Activated naive CD4-positive, alpha-beta T cell treated with anti-CD3 and anti-CD28 coated beads for 36 hours (primary cell): ENCODE measurements around the gene SPTA1. TPM values are rescaled to one million over a fixed set of nuclear protein-coding genes. Genes with fewer than 3 reads are reported as not detected.

Experiments
- CTCF ChIA-PET: fragments of 350-600 bp; sonication (Branson Sonifier 250); formaldehyde crosslinking; loops from one replicate; lab custom pipeline; 2021; ENCODE audit warnings: antibody characterized with exemption; lab: Charles Lee
- DNase-seq: peaks from one replicate; pipeline ENCODE4 v3.0.0-alpha.2; 2020
- H3K27ac Mint-ChIP-seq: one replicate; pipeline ENCODE4 v1.8.0; 2021; ENCODE audit warnings: mild to moderate bottlenecking, mixed read lengths
- H3K27me3 Mint-ChIP-seq: one replicate; pipeline ENCODE4 v1.8.0; 2021; ENCODE audit warnings: low read depth, mixed read lengths
- H3K36me3 Mint-ChIP-seq: one replicate; pipeline ENCODE4 v1.8.0; 2021; ENCODE audit warnings: low read depth, mixed read lengths
- H3K4me1 Mint-ChIP-seq: one replicate; pipeline ENCODE4 v1.8.0; 2021; ENCODE audit warnings: low read depth, mixed read lengths
- H3K4me3 Mint-ChIP-seq: one replicate; pipeline ENCODE4 v1.8.0; 2021; ENCODE audit warnings: mild to moderate bottlenecking, moderate library complexity, mixed read lengths
- H3K9me3 Mint-ChIP-seq: one replicate; pipeline ENCODE4 v1.8.0; 2021; ENCODE audit warnings: mixed read lengths
- intact Hi-C: fragments of 100-400 bp; cut with micrococcal nuclease; formaldehyde crosslinking; loops from one replicate; pipeline ENCODE4 v1.15.1; 2023
- total RNA-seq, 2 experiments: library from RNA; stranded (reverse); gene quantifications; one replicate each; pipeline ENCODE4 v1.2.3, GENCODE V29; 2021

Gene SPTA1
- total RNA-seq, 2 experiments from 2014 or later = not detected

DNA sequence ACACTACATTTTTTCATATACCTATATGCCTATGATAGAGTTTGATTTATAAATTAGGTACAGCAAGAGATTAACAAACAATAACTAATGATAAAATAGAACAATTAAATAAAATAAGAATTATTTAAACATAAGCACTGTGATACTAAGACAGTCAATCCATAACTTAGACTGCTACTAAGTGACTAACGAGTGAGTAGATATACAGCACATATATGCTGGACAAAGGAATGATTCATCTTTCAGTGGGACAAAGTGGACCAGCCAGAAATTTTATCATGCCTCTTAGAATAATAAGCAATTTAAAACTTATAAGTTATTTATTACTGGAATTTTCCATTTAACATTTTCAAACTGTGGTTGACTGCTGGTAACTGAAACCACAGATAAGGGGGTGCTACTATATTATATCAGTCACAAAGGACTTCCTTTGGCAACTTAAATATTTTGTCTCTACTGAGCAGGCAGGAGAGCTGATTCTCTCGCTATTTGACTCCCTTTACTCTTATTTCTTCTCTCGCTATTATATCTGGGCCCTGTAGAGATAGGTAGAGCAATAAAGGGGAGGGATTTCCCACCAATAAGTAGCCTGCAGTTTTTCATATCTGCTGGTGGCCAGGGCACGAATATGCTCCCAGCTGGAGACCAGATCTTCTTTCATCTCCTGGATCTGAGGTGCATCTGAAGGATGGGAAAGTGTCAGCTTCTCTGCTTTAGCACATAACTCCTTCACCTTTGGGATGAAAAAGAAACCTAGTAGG lies 10.8 kb downstream of the SPTA1 start:
- no peak overlapping the region for H3K4me3 Mint-ChIP-seq
- no peak for DNase-seq
- no peaks in the 10 kb centered on the region for H3K4me1 Mint-ChIP-seq
- no peaks in the 10 kb centered on the region for H3K36me3 Mint-ChIP-seq
- H3K27me3 Mint-ChIP-seq = peaks cover 4% of the 10 kb centered on the region
- no peaks in the 10 kb centered on the region for H3K9me3 Mint-ChIP-seq
- no peak overlapping the region for H3K27ac Mint-ChIP-seq
- intact Hi-C loops = no loop called here
- CTCF ChIA-PET = no interaction called here

DNA sequence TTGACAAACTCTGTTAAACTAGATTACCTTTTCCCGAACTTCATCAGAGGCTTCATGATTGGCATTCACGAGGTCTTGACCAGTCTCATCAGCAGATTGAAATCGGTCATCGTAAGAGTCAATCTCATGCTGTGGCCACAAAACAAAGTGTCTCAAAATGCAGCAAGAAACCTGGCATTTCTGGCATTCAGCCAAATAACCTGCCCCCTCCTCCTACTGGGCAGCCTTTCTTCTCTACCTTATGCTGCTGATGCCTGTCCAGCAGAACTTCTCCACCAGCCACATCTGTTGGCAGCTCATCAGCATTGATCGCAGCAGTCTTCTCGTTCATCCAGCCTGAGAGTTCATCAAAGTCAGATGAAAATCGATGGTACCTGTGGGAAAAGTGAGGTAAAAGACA lies 12.2 kb downstream of the SPTA1 start:
- CTCF ChIA-PET = no interaction called here
- no peak overlapping the region for H3K27ac Mint-ChIP-seq
- no peak overlapping the region for H3K4me3 Mint-ChIP-seq
- no peaks in the 10 kb centered on the region for H3K36me3 Mint-ChIP-seq
- H3K9me3 Mint-ChIP-seq = no peaks in the 10 kb centered on the region
- H3K27me3 Mint-ChIP-seq = peaks cover 4% of the 10 kb centered on the region
- intact Hi-C loops = no loop called here
- DNase-seq = no peak
- H3K4me1 Mint-ChIP-seq = no peaks in the 10 kb centered on the region

DNA sequence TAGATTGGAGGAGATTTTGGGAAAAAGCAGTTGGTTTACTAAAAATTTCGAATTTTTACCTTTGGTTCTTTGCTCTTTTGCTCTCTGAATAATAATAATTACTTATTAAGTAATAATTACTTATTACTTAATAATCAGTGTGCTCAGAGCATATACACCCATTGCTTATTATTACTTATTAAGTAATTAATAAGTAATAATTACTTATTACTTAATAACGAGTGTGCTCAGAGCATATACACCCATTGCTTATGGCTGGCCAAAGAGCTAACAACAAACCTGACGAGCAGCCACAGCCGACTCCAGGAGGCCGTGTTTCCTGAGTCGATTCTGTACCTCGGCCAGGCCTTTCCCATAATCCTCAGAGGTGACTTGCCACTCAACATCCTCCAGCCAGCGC lies 20.5 kb downstream of the SPTA1 start:
- no peak for DNase-seq
- CTCF ChIA-PET = no interaction called here

DNA sequence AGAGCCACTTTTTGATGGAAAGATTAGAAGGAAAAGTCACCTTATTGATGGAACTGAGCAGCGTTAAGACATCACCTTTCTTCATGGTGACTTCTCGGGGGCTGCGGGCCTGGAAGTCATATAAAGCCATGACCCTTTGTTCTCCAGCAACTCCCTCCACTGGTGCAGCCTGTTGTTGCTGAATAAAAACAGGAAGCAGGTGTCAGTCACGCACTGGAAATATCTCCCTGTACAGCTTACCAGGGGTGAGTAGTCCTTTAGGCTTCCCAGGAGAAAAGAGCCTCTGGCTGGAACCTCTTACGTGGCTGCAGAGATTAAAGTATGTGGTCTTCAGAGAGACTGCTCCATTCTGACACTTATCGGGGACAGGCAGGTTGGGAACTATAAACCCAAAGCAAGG lies 31.9 kb downstream of the SPTA1 start:
- no peaks in the 10 kb centered on the region for H3K36me3 Mint-ChIP-seq
- intact Hi-C loops = loop anchor here (5.0 to 10.0 kb wide), 2 partner anchors 343 to 420 kb away; partner anchors contain the start of gene AIM2
- no peak overlapping the region for H3K4me3 Mint-ChIP-seq
- CTCF ChIA-PET = no interaction called here
- H3K4me1 Mint-ChIP-seq = peaks cover 5% of the 10 kb centered on the region
- H3K9me3 Mint-ChIP-seq = no peaks in the 10 kb centered on the region
- no peak for DNase-seq
- H3K27me3 Mint-ChIP-seq = peaks cover 3% of the 10 kb centered on the region
- no peak overlapping the region for H3K27ac Mint-ChIP-seq

More for the DNA sequence above, 20.5 kb downstream of the SPTA1 start:
- H3K27ac Mint-ChIP-seq = no peak overlapping the region
- H3K9me3 Mint-ChIP-seq = no peaks in the 10 kb centered on the region
- intact Hi-C loops = no loop called here
- H3K4me3 Mint-ChIP-seq = no peak overlapping the region
- H3K36me3 Mint-ChIP-seq = no peaks in the 10 kb centered on the region
- no peaks in the 10 kb centered on the region for H3K4me1 Mint-ChIP-seq
- H3K27me3 Mint-ChIP-seq = peaks cover 7% of the 10 kb centered on the region

DNA sequence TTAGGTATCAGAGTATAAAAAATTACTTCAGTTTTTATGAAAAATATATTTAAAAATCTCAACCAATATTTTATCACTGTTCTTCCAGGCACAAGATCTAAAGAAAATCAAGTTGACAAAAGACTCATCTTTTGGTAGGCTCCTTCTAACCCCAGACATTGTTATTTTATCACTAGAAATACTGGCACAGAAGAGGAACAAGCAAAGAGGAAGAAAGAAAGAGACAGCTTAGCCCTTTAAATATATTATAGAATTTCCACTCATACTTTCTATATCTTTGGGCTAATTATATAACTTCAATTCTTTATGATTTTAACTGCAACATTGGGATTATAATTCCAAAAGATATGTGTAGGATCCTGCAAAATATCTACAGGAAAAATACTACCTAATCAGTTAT lies 32.4 kb downstream of the SPTA1 start:
- intact Hi-C loops = loop anchor here (5.0 to 10.0 kb wide), 2 partner anchors 343 to 421 kb away; partner anchors contain the start of gene AIM2
- H3K9me3 Mint-ChIP-seq = no peaks in the 10 kb centered on the region
- H3K4me3 Mint-ChIP-seq = no peak overlapping the region
- DNase-seq = no peak
- H3K27me3 Mint-ChIP-seq = peaks cover 3% of the 10 kb centered on the region
- peaks cover 5% of the 10 kb centered on the region for H3K4me1 Mint-ChIP-seq
- CTCF ChIA-PET = no interaction called here
- no peaks in the 10 kb centered on the region for H3K36me3 Mint-ChIP-seq
- H3K27ac Mint-ChIP-seq = no peak overlapping the region

DNA sequence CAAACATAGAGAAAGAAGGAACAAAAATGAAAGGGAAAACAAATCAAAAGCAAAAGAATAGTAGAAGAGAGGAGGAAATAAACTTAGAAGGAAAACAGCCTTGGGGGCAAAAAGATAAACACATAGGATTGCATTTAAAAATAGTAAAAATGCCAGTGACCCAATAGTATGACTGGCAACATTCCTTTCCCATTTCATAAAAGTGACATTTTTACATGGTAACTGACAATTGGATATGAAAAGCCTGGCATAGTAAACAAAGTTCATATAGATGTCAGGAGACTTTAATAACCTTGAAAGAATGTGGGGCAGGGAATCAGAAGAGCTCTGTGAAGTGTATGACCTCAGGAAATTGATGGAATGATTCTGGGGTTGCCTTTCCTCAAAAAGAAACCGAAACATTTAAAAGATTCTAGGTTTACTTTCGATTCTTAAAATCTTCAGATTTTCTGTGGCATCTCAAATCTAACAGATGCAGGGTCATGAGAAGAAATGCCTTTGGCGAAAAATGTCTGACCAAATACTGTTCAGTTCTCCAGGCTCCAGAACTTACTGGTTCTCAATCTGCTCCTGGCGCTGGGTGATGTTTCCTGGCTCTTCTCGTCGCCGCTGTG lies 33.7 kb downstream of the SPTA1 start:
- H3K27ac Mint-ChIP-seq = no peak overlapping the region

DNA sequence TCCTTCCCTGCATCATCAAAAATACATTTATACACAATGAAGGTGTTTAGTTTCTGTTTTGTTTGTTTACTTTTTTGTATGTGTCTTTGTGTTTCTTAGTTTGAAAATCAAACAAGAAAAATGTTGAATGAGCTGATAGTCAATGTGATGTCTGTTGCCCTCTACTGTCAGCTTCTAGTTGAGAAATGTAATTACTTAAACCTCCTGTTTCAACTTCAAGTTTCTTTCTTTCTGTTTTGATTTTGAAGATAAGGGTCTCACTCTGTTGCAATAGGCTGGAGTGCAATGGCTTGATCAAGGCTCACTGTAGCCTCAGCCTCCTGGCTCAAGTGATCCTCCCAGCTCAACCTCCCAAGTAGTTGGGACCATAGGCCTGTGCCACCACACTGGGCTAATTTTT lies 37.5 kb downstream of the SPTA1 start:
- Mint-ChIP-seq H3K4me3 (no peak overlapping the region), H3K9me3 (no peaks in the 10 kb centered on the region), H3K36me3 (no peaks in the 10 kb centered on the region), H3K27me3 (no peaks in the 10 kb centered on the region), H3K27ac (no peak overlapping the region), H3K4me1 (peaks cover 12% of the 10 kb centered on the region)
- intact Hi-C loops = no loop called here
- DNase-seq = no peak
- CTCF ChIA-PET = interaction anchor here (1.0 kb wide), 1 partner anchor 18 kb away, joined by 3 read pairs; no protein-coding TSS in a partner anchor

More for the DNA sequence above, 33.7 kb downstream of the SPTA1 start:
- H3K4me3 Mint-ChIP-seq = no peak overlapping the region
- H3K36me3 Mint-ChIP-seq = no peaks in the 10 kb centered on the region
- H3K4me1 Mint-ChIP-seq = peaks cover 5% of the 10 kb centered on the region
- H3K27me3 Mint-ChIP-seq = peaks cover 3% of the 10 kb centered on the region
- no peaks in the 10 kb centered on the region for H3K9me3 Mint-ChIP-seq
- intact Hi-C loops = loop anchor here (5.0 to 10.0 kb wide), 2 partner anchors 344 to 422 kb away; partner anchors contain the start of gene AIM2
- no peak for DNase-seq
- CTCF ChIA-PET = no interaction called here

DNA sequence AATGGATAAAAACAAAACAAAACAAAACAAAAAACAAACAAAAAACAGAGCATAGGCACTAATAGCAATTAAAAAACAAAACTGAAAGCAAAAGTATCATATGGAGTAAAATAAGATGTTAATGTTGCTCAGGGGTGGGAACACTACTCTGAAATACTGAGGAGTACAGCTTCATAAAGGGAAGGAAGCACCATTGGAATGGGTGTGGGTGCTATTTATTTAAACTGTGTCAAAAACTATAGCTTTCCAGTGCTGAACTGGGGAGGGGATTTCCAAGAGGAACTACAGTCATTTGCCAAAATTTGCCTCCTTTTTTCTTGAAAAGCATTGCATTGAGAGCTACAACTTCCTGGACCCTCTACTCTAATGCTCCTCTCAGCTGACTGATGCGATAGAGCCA lies 40.0 kb downstream of the SPTA1 start:
- peaks cover 12% of the 10 kb centered on the region for H3K4me1 Mint-ChIP-seq
- no peak overlapping the region for H3K27ac Mint-ChIP-seq
- no peak for DNase-seq
- H3K27me3 Mint-ChIP-seq = no peaks in the 10 kb centered on the region
- CTCF ChIA-PET = no interaction called here
- H3K9me3 Mint-ChIP-seq = no peaks in the 10 kb centered on the region
- no peaks in the 10 kb centered on the region for H3K36me3 Mint-ChIP-seq
- H3K4me3 Mint-ChIP-seq = no peak overlapping the region
- intact Hi-C loops = no loop called here

DNA sequence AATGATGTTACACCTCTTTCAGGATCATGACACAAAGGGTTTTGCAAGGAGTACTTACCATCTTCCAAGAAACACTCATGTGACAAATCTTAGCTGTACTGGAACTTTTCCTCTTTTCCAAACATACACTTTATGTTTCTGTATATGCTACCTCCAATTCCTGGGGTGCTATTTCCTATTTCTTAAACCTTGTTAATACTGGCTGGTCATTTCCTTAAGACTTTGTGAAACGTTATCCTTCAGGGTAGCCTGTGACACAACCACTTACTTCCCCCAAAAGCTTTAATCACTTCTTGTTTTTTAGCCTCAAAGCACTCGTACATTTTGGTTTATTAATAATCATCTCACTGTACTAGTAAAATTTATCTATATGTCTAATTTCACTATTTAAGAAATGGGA lies 42.1 kb downstream of the SPTA1 start:
- Mint-ChIP-seq H3K36me3 (no peaks in the 10 kb centered on the region), H3K27me3 (no peaks in the 10 kb centered on the region), H3K4me1 (peaks cover 12% of the 10 kb centered on the region), H3K4me3 (no peak overlapping the region), H3K9me3 (no peaks in the 10 kb centered on the region), H3K27ac (no peak overlapping the region)
- intact Hi-C loops = no loop called here
- CTCF ChIA-PET = no interaction called here
- DNase-seq = no peak

DNA sequence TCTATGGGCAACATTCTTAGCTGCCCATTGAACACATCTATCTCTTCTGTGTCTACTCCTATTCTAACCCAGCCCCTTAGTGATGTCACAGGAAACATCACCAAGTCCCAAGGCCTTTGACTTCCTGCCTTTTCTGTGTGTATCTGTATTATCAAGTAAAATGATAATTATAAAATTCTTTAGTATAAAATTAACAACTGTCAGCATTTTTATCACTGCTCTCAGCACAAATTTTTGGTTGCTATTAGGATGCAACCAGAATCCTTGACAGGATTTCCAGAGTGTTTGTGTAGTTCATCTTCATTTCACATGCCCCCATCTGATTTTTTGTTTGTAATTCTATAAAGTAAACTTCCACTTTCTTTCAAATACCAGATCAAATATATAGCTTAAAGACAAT lies 47.6 kb downstream of the SPTA1 start:
- no peaks in the 10 kb centered on the region for H3K4me1 Mint-ChIP-seq
- intact Hi-C loops = no loop called here
- no peaks in the 10 kb centered on the region for H3K9me3 Mint-ChIP-seq
- no peak overlapping the region for H3K27ac Mint-ChIP-seq
- CTCF ChIA-PET = no interaction called here
- DNase-seq = no peak
- H3K4me3 Mint-ChIP-seq = no peak overlapping the region
- no peaks in the 10 kb centered on the region for H3K27me3 Mint-ChIP-seq
- H3K36me3 Mint-ChIP-seq = no peaks in the 10 kb centered on the region

DNA sequence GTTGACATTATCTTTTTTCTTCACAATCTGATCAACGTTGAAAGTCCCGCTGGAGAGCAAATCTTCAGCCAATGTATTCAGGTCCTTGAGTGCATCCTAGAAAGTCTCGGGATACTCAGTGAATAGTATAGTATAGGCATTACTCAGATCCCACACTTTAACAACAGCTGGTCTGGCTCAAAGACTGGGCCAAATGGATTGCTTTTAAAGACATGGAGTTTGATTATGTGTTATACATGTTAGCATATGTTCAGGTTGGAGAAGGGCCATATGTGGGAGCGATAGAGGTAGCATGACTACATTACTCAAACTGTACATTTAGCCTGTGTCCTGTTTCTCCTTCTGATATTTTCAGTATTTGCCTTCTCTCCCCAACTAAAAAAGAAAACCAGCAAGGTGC lies 48.4 kb downstream of the SPTA1 start:
- Mint-ChIP-seq H3K36me3 (no peaks in the 10 kb centered on the region), H3K27me3 (no peaks in the 10 kb centered on the region), H3K4me3 (no peak overlapping the region), H3K9me3 (no peaks in the 10 kb centered on the region), H3K27ac (no peak overlapping the region), H3K4me1 (no peaks in the 10 kb centered on the region)
- CTCF ChIA-PET = no interaction called here
- DNase-seq = no peak
- intact Hi-C loops = no loop called here

DNA sequence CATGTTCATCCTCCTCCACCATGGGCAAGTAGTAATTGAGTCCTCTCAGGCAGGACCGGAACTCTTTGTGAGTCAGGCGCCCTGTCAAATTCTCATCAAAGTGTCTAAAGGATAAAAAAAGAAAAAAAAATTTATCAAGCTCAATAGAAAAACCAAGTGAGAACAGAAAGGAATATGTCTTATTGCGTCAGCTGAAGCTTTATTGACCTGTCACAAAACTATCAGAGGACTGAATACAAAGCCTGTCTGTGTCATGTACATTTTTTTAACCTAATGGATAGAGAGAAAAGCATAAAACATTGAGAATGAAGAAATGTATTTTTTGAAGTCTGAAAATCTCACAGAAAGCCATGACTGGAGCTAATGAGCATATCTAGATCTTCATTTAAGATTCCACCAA lies 72.8 kb downstream of the SPTA1 start:
- no peaks in the 10 kb centered on the region for H3K9me3 Mint-ChIP-seq
- peaks cover 3% of the 10 kb centered on the region for H3K4me1 Mint-ChIP-seq
- no peaks in the 10 kb centered on the region for H3K36me3 Mint-ChIP-seq
- H3K4me3 Mint-ChIP-seq = no peak overlapping the region
- H3K27me3 Mint-ChIP-seq = peaks cover 3% of the 10 kb centered on the region
- DNase-seq = no peak
- intact Hi-C loops = no loop called here
- no peak overlapping the region for H3K27ac Mint-ChIP-seq
- CTCF ChIA-PET = no interaction called here

DNA sequence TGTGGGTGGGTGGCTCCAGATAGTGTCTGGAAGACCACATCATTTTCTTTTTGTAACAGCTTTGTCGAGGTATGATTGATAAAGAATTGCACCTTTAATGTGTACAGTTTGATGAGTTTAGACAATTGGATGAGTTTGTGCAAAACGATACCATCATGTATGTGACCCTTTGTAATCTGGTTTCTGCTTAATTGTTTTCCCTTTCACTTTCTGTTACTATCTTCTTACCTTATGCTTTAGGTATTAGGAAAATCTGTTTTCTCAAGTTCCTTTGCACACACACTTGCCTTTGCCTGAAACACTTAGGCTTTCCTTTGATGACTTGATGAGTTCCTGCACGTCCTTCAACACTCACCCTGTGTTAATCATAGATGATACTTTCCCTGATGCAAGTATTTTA lies 74.6 kb downstream of the SPTA1 start:
- CTCF ChIA-PET = no interaction called here
- DNase-seq = no peak
- no peak overlapping the region for H3K27ac Mint-ChIP-seq
- H3K4me3 Mint-ChIP-seq = no peak overlapping the region
- peaks cover 2% of the 10 kb centered on the region for H3K27me3 Mint-ChIP-seq
- H3K36me3 Mint-ChIP-seq = no peaks in the 10 kb centered on the region
- peaks cover 3% of the 10 kb centered on the region for H3K4me1 Mint-ChIP-seq
- no peaks in the 10 kb centered on the region for H3K9me3 Mint-ChIP-seq
- intact Hi-C loops = no loop called here
